ENCODE data around the gene HABP4. TPM values are rescaled to one million over a fixed set of nuclear protein-coding genes. Genes with fewer than 3 reads are reported as not detected.

Gene HABP4
- total RNA-seq, 1 experiment from 2014 or later = 11.6 TPM

DNA sequence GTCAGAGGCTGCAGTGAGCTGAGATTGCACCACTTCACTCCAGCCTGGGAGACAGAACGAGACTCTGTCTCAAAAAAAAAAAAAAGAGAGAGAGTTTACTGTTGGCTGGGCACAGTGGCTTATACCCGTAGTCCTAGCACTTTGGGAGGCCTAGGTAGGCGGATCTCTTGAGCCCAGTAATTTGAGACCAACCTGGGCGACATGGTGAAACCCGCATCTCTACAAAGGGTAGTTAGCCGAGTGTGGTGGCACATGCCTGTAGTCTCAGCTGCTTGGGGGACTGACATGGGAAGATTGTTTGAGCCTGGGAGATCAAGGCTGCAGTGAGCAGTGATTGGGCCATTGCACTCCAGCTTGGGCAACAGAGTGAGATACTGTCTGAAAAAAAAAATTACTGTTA, 12.6 kb downstream of the HABP4 start:
- TF ChIP-seq, protein P1, sequence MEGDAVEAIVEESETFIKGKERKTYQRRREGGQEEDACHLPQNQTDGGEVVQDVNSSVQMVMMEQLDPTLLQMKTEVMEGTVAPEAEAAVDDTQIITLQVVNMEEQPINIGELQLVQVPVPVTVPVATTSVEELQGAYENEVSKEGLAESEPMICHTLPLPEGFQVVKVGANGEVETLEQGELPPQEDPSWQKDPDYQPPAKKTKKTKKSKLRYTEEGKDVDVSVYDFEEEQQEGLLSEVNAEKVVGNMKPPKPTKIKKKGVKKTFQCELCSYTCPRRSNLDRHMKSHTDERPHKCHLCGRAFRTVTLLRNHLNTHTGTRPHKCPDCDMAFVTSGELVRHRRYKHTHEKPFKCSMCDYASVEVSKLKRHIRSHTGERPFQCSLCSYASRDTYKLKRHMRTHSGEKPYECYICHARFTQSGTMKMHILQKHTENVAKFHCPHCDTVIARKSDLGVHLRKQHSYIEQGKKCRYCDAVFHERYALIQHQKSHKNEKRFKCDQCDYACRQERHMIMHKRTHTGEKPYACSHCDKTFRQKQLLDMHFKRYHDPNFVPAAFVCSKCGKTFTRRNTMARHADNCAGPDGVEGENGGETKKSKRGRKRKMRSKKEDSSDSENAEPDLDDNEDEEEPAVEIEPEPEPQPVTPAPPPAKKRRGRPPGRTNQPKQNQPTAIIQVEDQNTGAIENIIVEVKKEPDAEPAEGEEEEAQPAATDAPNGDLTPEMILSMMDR (conservative IDR thresholded peaks at IDR 0.05; ENCODE audit: low read depth, low read length) = no peak
- no peak for TF ChIP-seq EZH2 (IDR thresholded peaks at IDR 0.05; ENCODE audit: borderline replicate concordance, low read depth, low read length, poor library complexity, severe bottlenecking)
- no TSS peak for BruUV-seq (replicated peaks)
- DNase-seq (ENCODE audit: low spot score) = no peak
- intact Hi-C loops (cut with micrococcal nuclease; ENCODE audit: unreplicated experiment) = no loop called here
- Histone ChIP-seq H3K4me1 (ENCODE audit: insufficient read depth, low read length, poor library complexity, severe bottlenecking) (peaks cover 5% of the 10 kb centered on the region), H3K27ac (ENCODE audit: low read depth, low read length, poor library complexity, severe bottlenecking) (no peak overlapping the region), H3K9me3 (ENCODE audit: low read depth, low read length, poor library complexity, severe bottlenecking) (no peaks in the 10 kb centered on the region), H3K27me3 (replicated peaks; ENCODE audit: insufficient read depth, low read depth, low read length, poor library complexity) (no peaks in the 10 kb centered on the region), H3K36me3 (ENCODE audit: insufficient read depth, low read length, poor library complexity, severe bottlenecking) (peaks cover 3% of the 10 kb centered on the region), H3K4me3 (ENCODE audit: low read depth, low read length, poor library complexity, severe bottlenecking) (no peak overlapping the region)
- POLR2A ChIA-PET (ENCODE audit: low non-redundant PET) = interaction anchor here (0.7 kb wide), 1 partner anchor 237 kb away, joined by 3 read pairs; no protein-coding TSS in a partner anchor
- CTCF ChIA-PET = no interaction called here

DNA sequence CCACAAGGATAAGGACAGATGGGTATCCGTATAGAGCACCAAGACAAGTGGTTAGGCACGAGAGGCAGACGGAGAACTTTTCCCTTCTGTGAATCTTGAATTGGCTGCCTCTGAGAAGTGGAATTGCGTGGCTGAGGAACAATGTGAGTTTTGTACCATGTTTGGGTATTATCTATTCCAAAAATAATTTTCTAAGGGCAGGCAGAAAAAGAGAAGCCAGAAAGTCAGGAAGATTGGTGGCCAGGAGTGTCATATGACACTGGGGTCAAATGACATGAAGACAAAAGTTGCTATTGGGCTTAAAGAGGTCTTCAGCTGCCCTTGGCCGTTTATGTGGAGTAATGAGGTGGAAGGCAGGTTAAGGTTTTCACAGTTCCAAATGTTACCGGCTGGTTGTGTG, 14.5 kb downstream of the HABP4 start:
- Histone ChIP-seq H3K36me3 (ENCODE audit: insufficient read depth, low read length, poor library complexity, severe bottlenecking) (peaks cover 3% of the 10 kb centered on the region), H3K9me3 (ENCODE audit: low read depth, low read length, poor library complexity, severe bottlenecking) (no peaks in the 10 kb centered on the region), H3K27ac (ENCODE audit: low read depth, low read length, poor library complexity, severe bottlenecking) (no peak overlapping the region), H3K4me1 (ENCODE audit: insufficient read depth, low read length, poor library complexity, severe bottlenecking) (peaks cover 5% of the 10 kb centered on the region), H3K27me3 (replicated peaks; ENCODE audit: insufficient read depth, low read depth, low read length, poor library complexity) (no peaks in the 10 kb centered on the region), H3K4me3 (ENCODE audit: low read depth, low read length, poor library complexity, severe bottlenecking) (no peak overlapping the region)
- BruUV-seq (replicated peaks) = no TSS peak
- ChIA-PET CTCF (no interaction called here), POLR2A (ENCODE audit: low non-redundant PET) (no interaction called here)
- DNase-seq (ENCODE audit: low spot score) = no peak
- intact Hi-C loops (cut with micrococcal nuclease; ENCODE audit: unreplicated experiment) = no loop called here
- TF ChIP-seq EZH2 (IDR thresholded peaks at IDR 0.05; ENCODE audit: borderline replicate concordance, low read depth, low read length, poor library complexity, severe bottlenecking) = no peak
- TF ChIP-seq, protein P1 (conservative IDR thresholded peaks at IDR 0.05; ENCODE audit: low read depth, low read length) = no peak

DNA sequence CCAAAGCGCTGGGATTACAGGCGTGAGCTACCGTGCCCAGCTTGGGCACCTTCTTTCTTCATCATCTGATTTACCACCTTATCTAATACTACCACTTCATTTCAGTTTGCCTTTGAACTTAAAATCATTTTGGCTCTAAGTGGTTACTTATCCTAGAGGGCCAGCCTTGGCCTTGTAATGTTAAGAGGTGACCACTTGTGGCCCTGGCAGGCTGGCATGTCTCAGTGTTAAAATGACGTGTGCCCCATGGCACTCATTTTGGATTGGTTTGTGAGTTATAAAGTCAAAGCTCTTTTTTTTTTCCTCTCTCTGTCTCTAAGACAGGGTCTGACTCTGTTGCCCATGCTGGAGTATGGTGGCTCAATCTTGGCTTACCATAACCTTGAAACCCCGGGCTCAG, 17.8 kb downstream of the HABP4 start:
- DNase-seq (ENCODE audit: low spot score) = no peak
- TF ChIP-seq EZH2 (IDR thresholded peaks at IDR 0.05; ENCODE audit: borderline replicate concordance, low read depth, low read length, poor library complexity, severe bottlenecking) = no peak
- TF ChIP-seq, protein P1 (conservative IDR thresholded peaks at IDR 0.05; ENCODE audit: low read depth, low read length) = no peak
- intact Hi-C loops (cut with micrococcal nuclease; ENCODE audit: unreplicated experiment) = no loop called here
- H3K36me3 ChIP-seq (ENCODE audit: insufficient read depth, low read length, poor library complexity, severe bottlenecking) = no peaks in the 10 kb centered on the region
- H3K27me3 ChIP-seq (replicated peaks; ENCODE audit: insufficient read depth, low read depth, low read length, poor library complexity) = no peaks in the 10 kb centered on the region
- CTCF ChIA-PET = no interaction called here
- no peak overlapping the region for H3K4me3 ChIP-seq (ENCODE audit: low read depth, low read length, poor library complexity, severe bottlenecking)
- POLR2A ChIA-PET (ENCODE audit: low non-redundant PET) = no interaction called here
- H3K27ac ChIP-seq (ENCODE audit: low read depth, low read length, poor library complexity, severe bottlenecking) = no peak overlapping the region
- H3K4me1 ChIP-seq (ENCODE audit: insufficient read depth, low read length, poor library complexity, severe bottlenecking) = no peaks in the 10 kb centered on the region
- no TSS peak for BruUV-seq (replicated peaks)
- H3K9me3 ChIP-seq (ENCODE audit: low read depth, low read length, poor library complexity, severe bottlenecking) = no peaks in the 10 kb centered on the region
